Activated naive CD8-positive, alpha-beta T cell treated with anti-CD3 and anti-CD28 coated beads, Interleukin-2, amount 50 U/mL, for 16 hours (primary cell): ENCODE measurements around the gene CUL3.

ENCODE experiments used
- DNase-seq: peaks from one replicate; pipeline ENCODE4 v3.0.0-alpha.2; 2020; ENCODE audit warnings: low read depth, low spot score

Gene CUL3

DNA sequence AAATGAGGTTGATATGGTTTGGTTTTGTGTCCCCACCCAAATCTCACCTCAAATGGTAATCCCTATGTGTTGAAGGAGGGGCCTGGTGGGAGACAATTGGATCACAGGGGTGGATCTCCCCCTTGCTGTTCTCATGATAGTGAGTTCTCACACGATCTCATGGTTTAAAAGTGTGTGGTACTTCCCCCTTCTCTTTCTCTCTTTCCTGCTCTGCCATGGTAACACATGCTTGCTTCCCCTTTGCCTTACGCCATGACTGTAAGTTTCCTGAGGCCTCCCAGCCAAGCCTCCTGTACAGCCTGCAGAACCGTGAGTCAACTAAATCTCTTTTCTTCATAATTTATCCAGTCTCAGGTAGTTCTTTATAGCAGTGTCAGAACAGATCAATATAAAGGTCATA is 158.5 kb downstream of the CUL3 start:
- DNase-seq = no peak

- no peak for DNase-seq
These were observed 164.1 kb downstream of the CUL3 start for GRCh38 chr2:224421065-224421464.
